Esophagus muscularis mucosa (tissue), 4 donors: ENCODE measurements around the gene MGST2.

Source experiments
- CTCF ChIP-seq, 3 experiments: fragments of 200-600 bp in 2 of 3; fragments of 450-650 bp in 1 of 3; sonication (generic) in 2 of 3; IDR thresholded peaks; one replicate each; pipeline ENCODE4 v1.5.1; 2017 to 2019; ENCODE audit warnings: antibody characterized with exemption in 3 of 3, mild to moderate bottlenecking in 2 of 3, moderate library complexity in 1 of 3
- EP300 ChIP-seq: sonication (generic); formaldehyde crosslinking; IDR thresholded peaks from one replicate; pipeline ENCODE4 v1.6.1; 2017; ENCODE audit warnings: antibody characterized with exemption
- POLR2A ChIP-seq: fragments of 450-650 bp; IDR thresholded peaks from one replicate; pipeline ENCODE4 v1.6.1; 2017; ENCODE audit warnings: antibody characterized with exemption, moderate library complexity, mild to moderate bottlenecking, low read depth
- POLR2AphosphoS5 ChIP-seq, 2 donors: sonication (generic); formaldehyde crosslinking; IDR thresholded peaks; one replicate each; pipeline ENCODE4 v1.6.1; 2017; ENCODE audit warnings: antibody characterized with exemption in 2 of 2

GRCh38 chr4:139732991-139733570 lies 67.5 kb downstream of the MGST2 start:
- TF ChIP-seq POLR2A (no peak), CTCF (IDR thresholded peaks at IDR 0.05) (no peak), EP300 (no peak), POLR2AphosphoS5 (IDR thresholded peaks at IDR 0.05) (no peak)
